ENCODE measurements around the gene RLIM.
"Not testable (repeated sequence)": the region's sequence is repeated elsewhere in the genome, so short reads cannot be mapped to it uniquely, and the experiment has no call there.

Gene RLIM

DNA sequence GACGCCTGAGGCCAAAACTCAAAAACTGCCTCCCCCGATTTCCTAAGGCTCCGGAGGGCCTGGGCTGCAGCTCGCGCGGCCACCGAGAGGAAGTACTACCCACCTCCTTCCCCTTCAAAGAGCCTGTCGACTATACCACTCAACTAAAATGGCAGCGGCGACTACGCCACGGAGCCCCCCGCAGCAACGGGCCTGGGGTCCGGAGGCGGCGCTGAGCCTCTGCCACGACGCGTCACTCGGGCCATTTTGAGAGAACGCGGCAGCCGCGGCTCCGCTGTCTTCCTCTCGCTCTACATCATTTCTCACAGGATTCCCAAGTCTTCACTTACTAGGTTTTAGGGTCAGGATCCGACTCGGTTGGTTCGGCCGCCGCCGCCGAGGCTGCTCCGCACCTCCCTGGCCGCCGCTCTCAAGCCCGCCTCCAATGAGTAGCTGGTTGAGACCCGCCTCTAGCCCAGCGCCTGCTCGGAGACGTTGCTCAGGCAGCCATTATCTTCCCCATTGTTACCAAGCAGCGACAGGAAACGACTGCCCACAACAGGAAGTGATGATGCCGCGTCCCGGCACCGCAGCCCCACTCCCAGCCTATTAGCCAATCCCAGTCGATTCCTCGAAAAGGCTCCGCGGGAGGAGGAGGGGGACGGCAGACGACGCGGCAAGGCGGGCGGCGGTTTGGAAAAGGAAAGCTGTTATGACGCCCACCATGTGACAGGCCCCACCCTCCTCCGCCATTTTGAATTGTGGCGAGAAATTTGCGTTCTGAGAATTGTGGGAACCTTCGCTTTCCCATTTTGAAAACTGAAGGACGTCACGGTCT lies at the start of gene RLIM:
Gene RLIM (minus strand): TSS at position 532 of the 817 bp plus-strand sequence. CDS start 18,647 bp downstream, outside the sequence.
- peak; percentile 87 for DNase-seq (ENCODE audit: extremely low spot score)
- no peak for TF ChIP-seq HDGF (IDR thresholded peaks at IDR 0.05; ENCODE audit: borderline replicate concordance)
- no peak for TF ChIP-seq SUZ12 (IDR thresholded peaks at IDR 0.05)
- TF ChIP-seq L3MBTL2 (conservative IDR thresholded peaks at IDR 0.05): peak; percentile 90
- TF ChIP-seq, protein P1, sequence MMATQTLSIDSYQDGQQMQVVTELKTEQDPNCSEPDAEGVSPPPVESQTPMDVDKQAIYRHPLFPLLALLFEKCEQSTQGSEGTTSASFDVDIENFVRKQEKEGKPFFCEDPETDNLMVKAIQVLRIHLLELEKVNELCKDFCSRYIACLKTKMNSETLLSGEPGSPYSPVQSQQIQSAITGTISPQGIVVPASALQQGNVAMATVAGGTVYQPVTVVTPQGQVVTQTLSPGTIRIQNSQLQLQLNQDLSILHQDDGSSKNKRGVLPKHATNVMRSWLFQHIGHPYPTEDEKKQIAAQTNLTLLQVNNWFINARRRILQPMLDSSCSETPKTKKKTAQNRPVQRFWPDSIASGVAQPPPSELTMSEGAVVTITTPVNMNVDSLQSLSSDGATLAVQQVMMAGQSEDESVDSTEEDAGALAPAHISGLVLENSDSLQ (IDR thresholded peaks at IDR 0.05): peak; percentile 73; the same call in 1 of the 2 replicates
- peak; percentile 36; the same call in 1 of the 2 replicates for TF ChIP-seq NFRKB (IDR thresholded peaks at IDR 0.05)
- no peak for TF ChIP-seq FOXK2 (IDR thresholded peaks at IDR 0.05)
- no peak for TF ChIP-seq SP1 (IDR thresholded peaks at IDR 0.05)
- peak; percentile 45; the same call in 1 of the 2 replicates for TF ChIP-seq ELF4 (IDR thresholded peaks at IDR 0.05)
- CTCF ChIA-PET: no interaction called here
- POLR2A ChIA-PET: interaction anchor here (0.8 to 1.0 kb wide), 3 partner anchors 11 to 78 kb away, joined by 3 to 4 read pairs (median 3); no protein-coding TSS in a partner anchor

GRCh38 chrX:74656079-74656745 lies 41.8 kb upstream of the RLIM start:
- ChIA-PET CTCF (no interaction called here), POLR2A (no interaction called here)
- no peak for DNase-seq (ENCODE audit: extremely low spot score)
- TF ChIP-seq L3MBTL2 (conservative IDR thresholded peaks at IDR 0.05) (no peak), ZNF384 (IDR thresholded peaks at IDR 0.05) (no peak), TARDBP (IDR thresholded peaks at IDR 0.05) (no peak), NFRKB (IDR thresholded peaks at IDR 0.05) (no peak), SUZ12 (IDR thresholded peaks at IDR 0.05) (no peak), FOXM1 (IDR thresholded peaks at IDR 0.05; ENCODE audit: borderline replicate concordance) (no peak), SP1 (IDR thresholded peaks at IDR 0.05) (no peak), BHLHE40 (IDR thresholded peaks at IDR 0.05; ENCODE audit: borderline replicate concordance) (no peak)
- TF ChIP-seq, protein P1 (IDR thresholded peaks at IDR 0.05): no peak

- POLR2A ChIA-PET; DNase-seq (ENCODE audit: extremely low spot score): not testable (repeated sequence)
Measured at GRCh38 chrX:74654953-74655352, 40.5 kb upstream of the RLIM start.

DNA sequence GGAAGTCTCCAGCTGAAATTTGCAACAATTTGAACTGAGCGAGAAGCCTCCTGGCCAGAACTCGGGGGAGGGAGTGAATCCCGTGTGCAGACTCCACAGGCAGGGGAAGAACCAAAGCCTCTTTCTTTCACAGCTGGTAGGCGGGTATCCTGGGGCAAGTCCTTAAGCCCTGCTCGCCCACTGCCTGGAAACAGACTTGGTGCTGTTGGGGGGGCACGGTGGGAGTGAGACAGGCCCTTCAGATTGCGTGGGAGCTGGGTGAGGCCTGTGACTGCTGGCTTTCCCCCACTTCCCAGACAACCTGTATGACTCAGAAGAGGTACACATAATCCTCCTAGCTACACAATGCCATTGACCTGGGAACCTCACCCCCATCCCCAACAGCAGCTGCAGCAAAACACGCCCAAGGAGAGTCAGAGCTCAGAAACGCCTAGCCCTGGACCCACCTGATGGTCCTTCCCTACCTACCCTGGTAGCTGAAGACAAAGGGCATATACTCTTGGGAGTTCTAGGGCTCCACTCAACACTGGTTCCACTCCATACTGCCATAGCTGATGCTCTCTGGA lies 22.4 kb upstream of the RLIM start:
- TF ChIP-seq LEF1 (IDR thresholded peaks at IDR 0.05; ENCODE audit: borderline replicate concordance) (no peak), L3MBTL2 (conservative IDR thresholded peaks at IDR 0.05) (no peak), NFRKB (IDR thresholded peaks at IDR 0.05) (no peak), BHLHE40 (IDR thresholded peaks at IDR 0.05; ENCODE audit: borderline replicate concordance) (no peak), ELF4 (IDR thresholded peaks at IDR 0.05) (no peak), SP1 (IDR thresholded peaks at IDR 0.05) (no peak), ZNF384 (IDR thresholded peaks at IDR 0.05) (no peak), FOXK2 (IDR thresholded peaks at IDR 0.05) (no peak), ARNT (IDR thresholded peaks at IDR 0.05) (no peak), SUZ12 (IDR thresholded peaks at IDR 0.05) (no peak), TARDBP (IDR thresholded peaks at IDR 0.05) (no peak), FOXM1 (IDR thresholded peaks at IDR 0.05; ENCODE audit: borderline replicate concordance) (no peak), HDGF (IDR thresholded peaks at IDR 0.05; ENCODE audit: borderline replicate concordance) (no peak), CTBP1 (IDR thresholded peaks at IDR 0.05; ENCODE audit: borderline replicate concordance) (no peak)
- TF ChIP-seq, protein P1 (IDR thresholded peaks at IDR 0.05): no peak
- ChIA-PET POLR2A (no interaction called here), CTCF (no interaction called here)
- no peak for DNase-seq (ENCODE audit: extremely low spot score)

More at GRCh38 chrX:74654953-74655352, 40.5 kb upstream of the RLIM start:
- CTCF ChIA-PET: not testable (repeated sequence)

DNA sequence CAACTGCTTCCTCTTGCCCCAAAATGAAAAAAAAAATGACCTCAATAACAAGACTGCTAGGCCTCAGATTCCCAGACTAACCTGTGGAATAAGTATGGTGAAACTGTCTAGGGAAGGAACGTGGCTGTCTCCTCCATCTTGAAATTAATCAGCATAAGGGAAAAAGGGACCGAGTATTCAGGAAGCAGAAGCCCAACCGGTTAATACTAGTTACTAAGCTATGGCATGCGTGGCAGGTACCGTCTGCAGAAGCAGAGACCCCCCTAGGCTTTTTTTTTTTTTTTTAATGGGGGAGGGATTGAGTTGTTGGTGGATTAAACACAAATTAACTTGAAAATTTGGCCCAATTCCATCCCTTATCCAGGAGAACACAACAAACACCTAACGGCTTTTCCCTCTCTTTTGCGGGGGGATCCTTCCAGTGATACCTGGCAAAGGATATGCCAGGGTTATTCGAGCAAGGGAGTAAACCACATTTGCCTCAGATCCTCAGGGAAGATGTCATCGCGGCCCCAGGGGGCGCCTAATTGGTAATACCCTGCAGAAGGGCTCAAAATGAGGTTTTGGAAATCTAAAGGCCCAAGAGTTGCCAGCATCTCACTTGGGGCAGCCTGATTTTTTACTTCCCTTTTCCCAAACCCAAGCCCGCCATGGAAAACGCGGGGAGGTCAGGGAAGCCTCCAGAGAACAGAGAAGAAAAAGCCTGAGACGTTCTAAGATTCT lies 893 bp downstream of the RLIM start:
- ChIA-PET CTCF (no interaction called here), POLR2A (no interaction called here)
- peak; percentile 25 for DNase-seq (ENCODE audit: extremely low spot score)
- TF ChIP-seq BHLHE40 (IDR thresholded peaks at IDR 0.05; ENCODE audit: borderline replicate concordance) (no peak), HDGF (IDR thresholded peaks at IDR 0.05; ENCODE audit: borderline replicate concordance) (no peak), ZNF384 (IDR thresholded peaks at IDR 0.05) (peak; percentile 56), SP1 (IDR thresholded peaks at IDR 0.05) (no peak), NFRKB (IDR thresholded peaks at IDR 0.05) (no peak), ARNT (IDR thresholded peaks at IDR 0.05) (no peak), L3MBTL2 (conservative IDR thresholded peaks at IDR 0.05) (peak; percentile 34; the same call in 1 of the 2 replicates), ELF4 (IDR thresholded peaks at IDR 0.05) (no peak), TARDBP (IDR thresholded peaks at IDR 0.05) (no peak), SUZ12 (IDR thresholded peaks at IDR 0.05) (no peak), FOXA1 (IDR thresholded peaks at IDR 0.05) (no peak), FOXM1 (IDR thresholded peaks at IDR 0.05; ENCODE audit: borderline replicate concordance) (no peak), FOXK2 (IDR thresholded peaks at IDR 0.05) (no peak)
- TF ChIP-seq, protein P1 (IDR thresholded peaks at IDR 0.05): no peak

All from HEK293T (cell line).